HL-60/S4 treated with retinoic acid at 250 ng/mL for 4 days and 3 days (cell line): Measurements from ENCODE around the gene SHROOM4.

Experiments used
- in situ Hi-C: fragments of 300-500 bp; cut with MboI; formaldehyde crosslinking; loops from 2 replicates; pipeline ENCODE4 v1.7.0; 2022; ENCODE audit warnings: low sequenced_read_pairs

The SHROOM4 gene

GRCh38 chrX:50712777-50713176 is 101.2 kb downstream of the SHROOM4 start:
- in situ Hi-C loops = no loop called here

- in situ Hi-C loops = no loop called here
Measured at GRCh38 chrX:50711907-50712306, 102.1 kb downstream of the SHROOM4 start.

- in situ Hi-C loops = no loop called here
Measured at GRCh38 chrX:50707955-50708699, 105.9 kb downstream of the SHROOM4 start.

- in situ Hi-C loops = no loop called here
Measured at GRCh38 chrX:50707405-50707804, 106.6 kb downstream of the SHROOM4 start.

- in situ Hi-C loops = no loop called here
Measured at GRCh38 chrX:50705042-50705441, 109.0 kb downstream of the SHROOM4 start.

GRCh38 chrX:50704360-50704759 is 109.6 kb downstream of the SHROOM4 start:
- in situ Hi-C loops = no loop called here

- in situ Hi-C loops = no loop called here
Measured at GRCh38 chrX:50700921-50701320, 113.1 kb downstream of the SHROOM4 start.

- in situ Hi-C loops = no loop called here
Measured at GRCh38 chrX:50698944-50699343, 115.0 kb downstream of the SHROOM4 start.

GRCh38 chrX:50697691-50698090 is 116.3 kb downstream of the SHROOM4 start:
- in situ Hi-C loops = no loop called here

- in situ Hi-C loops = no loop called here
Measured at GRCh38 chrX:50691820-50692219, 122.2 kb downstream of the SHROOM4 start.

- in situ Hi-C loops = no loop called here
Measured at GRCh38 chrX:50684871-50685270, 129.1 kb downstream of the SHROOM4 start.

GRCh38 chrX:50680990-50681389 is 133.0 kb downstream of the SHROOM4 start:
- in situ Hi-C loops = no loop called here

- in situ Hi-C loops = no loop called here
Measured at GRCh38 chrX:50677789-50678188, 136.2 kb downstream of the SHROOM4 start.

- in situ Hi-C loops = no loop called here
Measured at GRCh38 chrX:50671661-50672060, 142.3 kb downstream of the SHROOM4 start.

- in situ Hi-C loops = no loop called here
Measured at GRCh38 chrX:50668860-50669259, 145.1 kb downstream of the SHROOM4 start.

- in situ Hi-C loops = no loop called here
Measured at GRCh38 chrX:50648156-50648555, 165.8 kb downstream of the SHROOM4 start.

GRCh38 chrX:50644496-50644895 is 169.5 kb downstream of the SHROOM4 start:
- in situ Hi-C loops = no loop called here

- in situ Hi-C loops = no loop called here
Measured at GRCh38 chrX:50643525-50644137, 170.4 kb downstream of the SHROOM4 start.

GRCh38 chrX:50638123-50638522 is 175.9 kb downstream of the SHROOM4 start:
- in situ Hi-C loops = no loop called here

- in situ Hi-C loops = no loop called here
Measured at GRCh38 chrX:50635817-50636365, 178.1 kb downstream of the SHROOM4 start.

- in situ Hi-C loops = no loop called here
Measured at GRCh38 chrX:50635162-50635561, 178.8 kb downstream of the SHROOM4 start.

- in situ Hi-C loops = no loop called here
Measured at GRCh38 chrX:50629774-50630173, 184.2 kb downstream of the SHROOM4 start.
